Measurements from ENCODE around the gene RIT2.

DNA sequence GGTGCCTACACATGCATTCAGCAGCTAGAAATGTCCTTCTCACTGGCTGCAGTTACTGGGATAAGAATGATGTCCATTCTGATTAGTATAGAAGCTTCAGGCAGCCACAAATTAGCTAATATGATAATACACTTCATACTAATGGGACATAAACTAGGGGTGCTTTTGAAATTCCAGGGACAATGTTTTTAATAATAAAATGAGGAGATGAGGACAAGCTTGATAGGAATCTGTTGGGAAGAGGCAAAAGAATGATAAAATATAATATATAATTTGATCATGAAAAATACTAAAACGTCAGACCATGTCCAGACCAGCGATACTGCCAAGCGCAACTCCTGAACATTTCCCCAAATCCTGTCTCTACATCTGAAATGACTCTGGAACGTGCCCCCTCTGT lies 157.1 kb downstream of the RIT2 start:
- TF ChIP-seq REST (IDR thresholded peaks at IDR 0.05; ENCODE audit: low read depth) (no peak), YY1 (IDR thresholded peaks at IDR 0.05; ENCODE audit: low read depth) (no peak), RAD21 (IDR thresholded peaks at IDR 0.05; ENCODE audit: low read depth) (no peak), CEBPB (IDR thresholded peaks at IDR 0.05) (no peak)
